GM20000 (cell line): ENCODE measurements around the gene FRAS1.

Source experiments
- DNase-seq: peaks from one replicate; pipeline ENCODE4 v3.0.0; 2012; ENCODE audit warnings: low spot score
- TF ChIP-seq, protein P1 (sequence below): IDR thresholded peaks from 2 replicates; pipeline ENCODE4 v1.5.1; 2012; ENCODE audit warnings: mild to moderate bottlenecking, control low read depth; ENCODE audit errors: extremely low read depth, missing control alignments

FRAS1 gene

DNA sequence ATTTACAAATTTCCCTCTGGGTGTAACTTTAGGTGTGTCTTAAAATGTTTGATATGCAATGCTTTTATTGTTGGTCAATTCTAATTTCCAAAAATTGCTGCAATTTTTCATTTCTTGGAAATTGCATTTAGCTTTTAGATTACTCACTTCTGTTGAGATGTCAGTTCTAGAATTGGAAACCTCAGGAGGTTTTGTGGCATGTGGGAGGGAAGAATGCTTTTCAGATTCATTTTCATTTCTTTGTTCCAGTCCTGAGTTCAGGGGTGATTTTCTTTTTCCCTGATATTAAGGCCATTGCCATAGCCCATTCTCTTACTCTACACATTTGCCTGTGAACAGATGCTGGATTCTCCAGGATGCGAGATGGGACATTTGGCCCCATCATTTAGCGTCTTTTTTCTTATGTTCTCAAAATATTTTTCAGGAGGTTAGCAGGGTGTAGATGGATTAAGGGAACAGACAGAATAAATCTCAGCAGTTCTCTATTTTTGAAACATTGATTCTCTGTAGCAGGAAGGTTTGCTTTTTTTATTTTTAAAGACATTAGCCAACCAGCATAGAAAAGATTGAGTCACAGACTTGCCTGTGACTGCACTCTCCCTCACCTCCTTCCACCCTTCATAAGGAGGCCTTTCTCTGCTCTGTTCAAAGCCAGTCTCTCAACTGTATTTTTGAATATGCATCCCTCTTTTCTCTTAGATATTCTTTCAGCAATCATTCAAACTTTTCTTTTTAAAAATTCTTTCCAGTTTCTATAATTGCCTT is 256.0 kb downstream of the FRAS1 start:
- DNase-seq, result no peak
- TF ChIP-seq, protein P1, sequence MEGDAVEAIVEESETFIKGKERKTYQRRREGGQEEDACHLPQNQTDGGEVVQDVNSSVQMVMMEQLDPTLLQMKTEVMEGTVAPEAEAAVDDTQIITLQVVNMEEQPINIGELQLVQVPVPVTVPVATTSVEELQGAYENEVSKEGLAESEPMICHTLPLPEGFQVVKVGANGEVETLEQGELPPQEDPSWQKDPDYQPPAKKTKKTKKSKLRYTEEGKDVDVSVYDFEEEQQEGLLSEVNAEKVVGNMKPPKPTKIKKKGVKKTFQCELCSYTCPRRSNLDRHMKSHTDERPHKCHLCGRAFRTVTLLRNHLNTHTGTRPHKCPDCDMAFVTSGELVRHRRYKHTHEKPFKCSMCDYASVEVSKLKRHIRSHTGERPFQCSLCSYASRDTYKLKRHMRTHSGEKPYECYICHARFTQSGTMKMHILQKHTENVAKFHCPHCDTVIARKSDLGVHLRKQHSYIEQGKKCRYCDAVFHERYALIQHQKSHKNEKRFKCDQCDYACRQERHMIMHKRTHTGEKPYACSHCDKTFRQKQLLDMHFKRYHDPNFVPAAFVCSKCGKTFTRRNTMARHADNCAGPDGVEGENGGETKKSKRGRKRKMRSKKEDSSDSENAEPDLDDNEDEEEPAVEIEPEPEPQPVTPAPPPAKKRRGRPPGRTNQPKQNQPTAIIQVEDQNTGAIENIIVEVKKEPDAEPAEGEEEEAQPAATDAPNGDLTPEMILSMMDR, result no peak

DNA sequence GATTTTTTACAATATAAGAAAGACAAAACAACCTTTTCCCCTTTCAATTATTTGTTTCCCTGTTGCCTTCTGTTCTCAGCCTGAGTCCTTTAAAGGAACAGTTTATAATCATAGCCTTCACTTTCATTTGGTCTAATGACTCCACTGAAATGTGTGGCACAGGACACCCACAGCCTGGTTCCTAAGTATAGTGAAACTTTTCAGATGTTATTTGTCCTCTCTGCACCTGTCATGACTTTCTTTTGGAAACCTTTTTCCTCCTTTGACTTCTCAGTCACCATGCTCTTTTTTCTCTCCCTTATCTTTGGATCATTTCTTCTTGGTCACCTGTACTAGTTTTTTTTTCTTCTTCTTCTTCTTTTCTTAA is 256.6 kb downstream of the FRAS1 start:
- TF ChIP-seq, protein P1, result no peak
- no peak for DNase-seq

DNA sequence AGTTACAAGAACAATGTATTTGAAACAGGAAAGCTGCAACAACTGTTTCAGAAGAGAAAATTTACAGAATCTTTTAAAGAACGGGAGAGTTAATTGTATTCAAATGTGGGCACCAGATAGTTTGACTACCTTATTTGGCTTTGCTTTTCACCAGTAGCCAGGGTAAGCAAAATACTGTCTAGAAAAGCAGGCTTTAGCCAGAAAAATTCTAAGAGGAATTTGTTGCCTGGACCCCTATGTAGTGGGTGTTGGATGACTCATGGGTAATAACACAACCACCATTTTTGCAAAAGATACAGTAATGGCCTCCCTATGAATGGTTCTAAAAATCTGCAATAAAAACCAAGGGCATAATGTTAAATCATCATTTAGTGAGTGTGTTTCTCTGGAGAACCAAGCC is 261.0 kb downstream of the FRAS1 start:
- TF ChIP-seq, protein P1, result no peak
- DNase-seq, result no peak

DNA sequence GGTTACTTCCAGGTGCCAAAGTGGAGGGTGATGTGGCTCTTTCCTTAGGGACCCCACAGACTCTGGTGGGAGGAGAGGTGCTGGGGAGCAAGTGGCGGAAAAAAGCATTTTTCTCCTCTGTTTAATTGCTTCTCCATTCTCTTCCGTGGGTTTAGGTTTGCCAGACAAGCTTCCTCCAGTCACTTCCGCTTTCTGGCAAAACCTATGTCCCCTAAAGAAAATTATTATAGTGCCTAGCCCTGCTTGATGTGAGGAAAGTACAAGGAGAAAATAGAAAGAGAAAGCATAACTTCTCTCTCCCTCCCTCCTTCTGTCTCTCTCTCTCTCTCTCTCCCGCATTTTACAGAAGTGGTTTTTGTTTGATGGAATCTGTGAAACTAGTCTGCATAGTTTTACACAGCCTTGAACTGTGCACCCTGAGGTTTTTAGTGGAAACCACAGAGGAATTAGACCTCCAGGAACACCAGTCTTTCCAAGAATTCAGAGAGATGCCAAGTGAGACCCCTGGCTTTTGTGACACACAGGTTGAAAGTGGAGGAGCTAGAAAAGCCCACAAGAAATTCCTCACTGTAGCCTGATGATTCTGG is 263.3 kb downstream of the FRAS1 start:
- no peak for DNase-seq

DNA sequence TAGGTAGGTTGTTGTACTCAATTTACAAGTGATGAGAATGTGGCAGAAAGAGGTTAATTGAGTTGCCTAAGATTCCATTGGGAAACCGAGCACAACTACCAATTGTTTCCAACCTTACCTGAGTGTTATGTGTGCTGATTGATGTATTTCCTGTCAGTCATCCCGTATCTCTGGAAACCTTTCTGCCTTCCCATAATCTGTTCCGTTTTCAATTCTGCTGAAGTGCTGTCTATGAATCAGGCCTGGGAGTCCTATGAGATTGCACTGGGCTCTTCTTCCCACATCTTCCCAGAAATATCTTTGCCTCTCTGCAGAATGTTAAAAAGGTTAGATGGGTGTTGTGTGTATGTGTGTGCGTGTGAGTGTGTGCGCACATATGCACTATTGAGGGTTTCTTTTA is 264.9 kb downstream of the FRAS1 start:
- TF ChIP-seq, protein P1, result no peak
- no peak for DNase-seq

More for the DNA sequence above, 263.3 kb downstream of the FRAS1 start:
- TF ChIP-seq, protein P1, result no peak

DNA sequence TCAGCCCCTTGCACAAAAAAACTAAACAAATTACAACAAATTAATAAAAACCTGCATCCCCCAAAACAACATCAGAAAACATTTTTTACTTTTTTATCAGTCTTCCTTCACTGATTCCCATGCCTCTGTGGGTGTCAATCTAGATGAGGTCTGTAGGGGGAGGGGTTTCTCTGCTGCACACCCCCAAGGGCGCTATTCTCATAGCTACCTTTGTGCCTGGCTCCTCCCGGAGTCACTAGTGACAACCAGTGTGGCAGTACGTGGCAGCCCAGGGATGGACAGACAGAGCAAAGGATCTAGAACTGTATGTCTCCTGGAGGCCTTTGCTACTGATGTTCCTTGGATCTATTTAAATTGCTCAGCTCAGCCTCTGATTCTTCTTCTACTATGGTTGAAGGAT is 266.3 kb downstream of the FRAS1 start:
- no peak for DNase-seq
- TF ChIP-seq, protein P1, result no peak

DNA sequence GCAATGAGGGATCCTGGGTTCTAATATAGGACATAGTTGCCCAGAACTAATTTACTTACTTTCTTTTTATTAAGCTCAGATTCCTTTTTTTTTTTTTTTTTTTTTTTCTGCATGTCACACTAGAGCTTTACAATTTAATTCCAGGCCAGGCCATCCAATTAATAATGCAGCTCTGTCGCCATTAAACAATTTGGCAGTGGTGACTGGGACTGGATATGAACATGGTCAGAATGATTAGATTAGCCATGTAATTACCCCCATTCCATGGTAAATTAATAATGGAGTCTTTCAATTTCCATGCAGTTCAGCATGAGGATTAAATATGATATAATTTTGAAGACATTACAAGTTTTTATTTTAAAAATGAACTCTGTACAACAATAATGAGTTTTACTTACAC is 267.5 kb downstream of the FRAS1 start:
- TF ChIP-seq, protein P1, result no peak
- no peak for DNase-seq
